IMR-90 (cell line): ENCODE measurements around the gene JAKMIP2. TPM values are rescaled to one million over a fixed set of nuclear protein-coding genes. Genes with fewer than 3 reads are reported as not detected.

Experiments used
- ATAC-seq: fragments of 200-7000 bp; cut with Tn5 transposase; 2 replicates; pipeline ENCODE4 v1.9.1; 2020; ENCODE audit warnings: low read depth, mild to moderate bottlenecking, moderate library complexity
- BruUV-seq: library from RNA; stranded (reverse); fragments of 400-500 nt; replicated peaks from 2 replicates; lab custom pipeline; 2021; lab: Mats Ljungman, UMichigan
- CTCF ChIA-PET: fragments of 300-600 bp; formaldehyde crosslinking; extraction: SDS; loops from one replicate; lab custom pipeline; 2021; ENCODE audit warnings: antibody characterized with exemption; lab: Yijun Ruan, JAX
- POLR2A ChIA-PET: fragments of 300-600 bp; sonication (Branson Sonifier 250); formaldehyde crosslinking; loops from one replicate; lab custom pipeline; 2022; ENCODE audit warnings: antibody characterized with exemption; ENCODE audit not compliant: unreplicated experiment; lab: Charles Lee
- DNase-seq: peaks from one replicate; pipeline ENCODE4 v3.0.0; 2013
- H2AFZ ChIP-seq: replicated peaks from 2 replicates; pipeline ENCODE3; 2013; ENCODE audit warnings: low read length, mild to moderate bottlenecking; ENCODE audit not compliant: poor library complexity
- H2AK5ac ChIP-seq: 2 replicates; pipeline ENCODE4 v1.6.1; 2013; ENCODE audit warnings: low read depth, low read length, inconsistent platforms
- H2AK9ac ChIP-seq: replicated peaks from 2 replicates; pipeline ENCODE3; 2013; ENCODE audit warnings: mild to moderate bottlenecking, low read depth, low read length, moderate library complexity; ENCODE audit not compliant: poor library complexity
- H2BK120ac ChIP-seq: 2 replicates; pipeline ENCODE4 v1.6.1; 2013; ENCODE audit warnings: low read depth, low read length, inconsistent platforms
- H2BK15ac ChIP-seq: 3 replicates; pipeline ENCODE4 v1.6.1; 2013; ENCODE audit warnings: low read depth, low read length, inconsistent platforms
- H2BK20ac ChIP-seq: 2 replicates; pipeline ENCODE4 v1.6.1; 2013; ENCODE audit warnings: low read depth, mild to moderate bottlenecking, inconsistent platforms, low read length, moderate library complexity
- H2BK5ac ChIP-seq: 2 replicates; pipeline ENCODE4 v1.6.1; 2013; ENCODE audit warnings: mild to moderate bottlenecking, low read depth, low read length, inconsistent platforms; ENCODE audit not compliant: poor library complexity, severe bottlenecking
- H3K14ac ChIP-seq: replicated peaks from 2 replicates; pipeline ENCODE4 v1.6.1; 2013; ENCODE audit warnings: low read depth, low read length, inconsistent platforms
- H3K18ac ChIP-seq: 2 replicates; pipeline ENCODE4 v1.6.1; 2013; ENCODE audit warnings: low read depth, low read length, control low read depth
- H3K23ac ChIP-seq: 2 replicates; pipeline ENCODE4 v1.6.1; 2013; ENCODE audit warnings: low read depth, low read length, inconsistent platforms
- H3K27ac ChIP-seq: 2 replicates; pipeline ENCODE4 v1.5.1; 2013; ENCODE audit warnings: mild to moderate bottlenecking, control low read depth, low read length; ENCODE audit not compliant: insufficient read depth
- H3K27me3 ChIP-seq: 2 replicates; pipeline ENCODE4 v1.6.1; 2013; ENCODE audit warnings: low read length; ENCODE audit not compliant: control insufficient read depth, insufficient read depth
- H3K36me3 ChIP-seq: 2 replicates; pipeline ENCODE4 v1.6.1; 2013; ENCODE audit warnings: low read length, mixed read lengths; ENCODE audit not compliant: control insufficient read depth, insufficient read depth
- H3K4ac ChIP-seq: 2 replicates; pipeline ENCODE4 v1.6.1; 2013; ENCODE audit warnings: low read depth, low read length, inconsistent platforms
- H3K4me1 ChIP-seq: 2 replicates; pipeline ENCODE4 v1.6.1; 2013; ENCODE audit warnings: low read length, mixed read lengths; ENCODE audit not compliant: control insufficient read depth, insufficient read depth
- H3K4me2 ChIP-seq: 2 replicates; pipeline ENCODE4 v1.6.1; 2013; ENCODE audit warnings: low read depth, mild to moderate bottlenecking, control low read depth, low read length, moderate library complexity
- H3K4me3 ChIP-seq: 2 replicates; pipeline ENCODE4 v1.5.1; 2013; ENCODE audit warnings: low read depth, mild to moderate bottlenecking, control low read depth, low read length, moderate library complexity; ENCODE audit not compliant: insufficient read depth
- H3K56ac ChIP-seq: 2 replicates; pipeline ENCODE4 v1.6.1; 2013; ENCODE audit warnings: low read length, inconsistent platforms; ENCODE audit not compliant: insufficient read depth; ENCODE audit errors: extremely low read depth
- H3K79me1 ChIP-seq, 2 experiments: 2 replicates each; pipeline ENCODE4 v1.6.1; 2013; ENCODE audit warnings: low read length in 2 of 2, inconsistent platforms in 1 of 2, low read depth in 1 of 2
- H3K9ac ChIP-seq: 2 replicates; pipeline ENCODE4 v1.6.1; 2013; ENCODE audit warnings: low read depth, low read length, control low read depth
- H3K9me1 ChIP-seq: 2 replicates; pipeline ENCODE4 v1.6.1; 2013; ENCODE audit warnings: low read length, inconsistent platforms; ENCODE audit not compliant: insufficient read depth
- H3K9me3 ChIP-seq: 2 replicates; pipeline ENCODE4 v1.6.1; 2013; ENCODE audit warnings: low read length; ENCODE audit not compliant: control insufficient read depth, insufficient read depth
- H4K20me1 ChIP-seq: 2 replicates; pipeline ENCODE4 v1.6.1; 2013; ENCODE audit warnings: low read length, inconsistent platforms; ENCODE audit not compliant: insufficient read depth
- H4K5ac ChIP-seq: 2 replicates; pipeline ENCODE4 v1.6.1; 2013; ENCODE audit warnings: mild to moderate bottlenecking, low read depth, low read length, control low read depth
- H4K8ac ChIP-seq, 2 experiments: 2 replicates each; pipeline ENCODE4 v1.6.1; 2013; ENCODE audit warnings: low read depth in 2 of 2, low read length in 2 of 2, control low read depth in 1 of 2, inconsistent platforms in 1 of 2
- H4K91ac ChIP-seq: 2 replicates; pipeline ENCODE4 v1.6.1; 2013; ENCODE audit warnings: low read depth, low read length, inconsistent platforms; ENCODE audit not compliant: insufficient read depth
- CEBPB ChIP-seq: IDR thresholded peaks from 2 replicates; pipeline ENCODE4 v1.6.1; 2012; ENCODE audit warnings: low read depth, low read length, improper control_type of control experiment
- MAZ ChIP-seq: IDR thresholded peaks from 2 replicates; pipeline ENCODE4 v1.6.1; 2012; ENCODE audit warnings: low read depth, mild to moderate bottlenecking, low read length, improper control_type of control experiment, moderate library complexity, borderline replicate concordance
- MXI1 ChIP-seq: IDR thresholded peaks from 2 replicates; pipeline ENCODE4 v1.6.1; 2012; ENCODE audit warnings: low read depth, mild to moderate bottlenecking, low read length, moderate library complexity, borderline replicate concordance
- NFE2L2 ChIP-seq: fragments of 150-350 bp; IDR thresholded peaks from 2 replicates; pipeline ENCODE4 v1.6.1; 2016; ENCODE audit warnings: low read depth, mild to moderate bottlenecking, low read length
- RAD21 ChIP-seq: IDR thresholded peaks from 2 replicates; pipeline ENCODE4 v1.6.1; 2012; ENCODE audit warnings: low read length, improper control_type of control experiment
- RCOR1 ChIP-seq: IDR thresholded peaks from 2 replicates; pipeline ENCODE4 v1.6.1; 2012; ENCODE audit warnings: mild to moderate bottlenecking, low read length, improper control_type of control experiment; ENCODE audit not compliant: insufficient replicate concordance
- WGBS, 2 experiments: methylation state at CpG; one replicate each; pipeline versions ENCODE4 v1.1.5 to v1.1.7; 2013; ENCODE audit warnings: missing lambda C conversion rate in 2 of 2; ENCODE audit not compliant: insufficient read length in 1 of 2; ENCODE audit errors: extremely low coverage in 2 of 2; 5-methylcytosine and 5-hydroxymethylcytosine counted together
- dilution Hi-C: fragments of 300-500 bp; cut with HindIII; formaldehyde crosslinking; loops from one replicate; pipeline ENCODE4 v1.14.3; 2018; ENCODE audit warnings: low sequenced_read_pairs; ENCODE audit not compliant: unreplicated experiment
- in situ Hi-C: fragments of 300-500 bp; cut with MboI; formaldehyde crosslinking; loops from 3 replicates; pipeline ENCODE4 v1.14.3; 2019; ENCODE audit warnings: low sequenced_read_pairs, inconsistent platforms, mixed read lengths
- intact Hi-C: fragments of 100-400 bp; cut with micrococcal nuclease; formaldehyde crosslinking; loops from 2 replicates; pipeline ENCODE4 v1.10.0; 2022
- polyA plus RNA-seq, 3 experiments: library from polyadenylated mRNA; depleted of rRNA; stranded (reverse); fragments of >200 nt; gene quantifications; 2 replicates each; pipeline ENCODE4 v1.2.3, GENCODE V29; 2012; ENCODE audit warnings: low replicate concordance in 1 of 3
- total RNA-seq: library from RNA; depleted of rRNA; stranded (reverse); fragments of >200 nt; gene quantifications from 2 replicates; pipeline ENCODE4 v1.2.3, GENCODE V29; 2012

JAKMIP2 gene
- total and polyA plus RNA-seq, 2 of the 4 experiments (the other 2 are of a cell fraction): under 0.01 TPM; not detected in 1

GRCh38 chr5:147796556-147797308 is 14.2 kb upstream of the JAKMIP2 start:
- Histone ChIP-seq H3K23ac (no peak overlapping the region), H3K9me1 (no peaks in the 10 kb centered on the region), H2AFZ (no peak overlapping the region), H3K4me2 (no peak overlapping the region), H3K4ac (no peak overlapping the region), H2BK5ac (no peak overlapping the region), H3K27me3 (no peaks in the 10 kb centered on the region), H3K27ac (no peak overlapping the region), H4K91ac (no peak overlapping the region), H3K79me1 (no peaks in the 10 kb centered on the region), H3K56ac (no peak overlapping the region), H4K8ac (no peak overlapping the region), H3K14ac (no peak overlapping the region), H3K36me3 (no peaks in the 10 kb centered on the region), H2AK5ac (no peak overlapping the region), H2BK15ac (no peak overlapping the region), H2BK120ac (no peak overlapping the region), H3K4me1 (no peaks in the 10 kb centered on the region), H2BK20ac (no peak overlapping the region), H4K20me1 (no peaks in the 10 kb centered on the region), H3K4me3 (no peak overlapping the region), H3K18ac (no peak overlapping the region), H3K9me3 (no peaks in the 10 kb centered on the region), H4K5ac (no peak overlapping the region), H3K9ac (no peak overlapping the region), H2AK9ac (no peak overlapping the region)
- TF ChIP-seq CEBPB: no peak
- no peak for TF ChIP-seq NFE2L2
- TF ChIP-seq MXI1: no peak
- no peak for TF ChIP-seq MAZ
- TF ChIP-seq RCOR1: no peak
- no peak for TF ChIP-seq RAD21
- dilution Hi-C loops: no loop called here
- intact Hi-C loops: no loop called here
- no TSS peak for BruUV-seq
- POLR2A ChIA-PET: no interaction called here
- in situ Hi-C loops: no loop called here
- CTCF ChIA-PET: no interaction called here
- WGBS, 2 experiments: 71% methylated on average over 5 of the region's 6 CpGs; no CpG with 5 or more reads in 1 of the 2 experiments
- no peak for DNase-seq
- no peak for ATAC-seq
